Inferior parietal cortex (tissue), 1 donor: ENCODE data around the gene ACP2.
"Not testable (repeated sequence)": the region's sequence is repeated elsewhere in the genome, so short reads cannot be mapped to it uniquely, and the experiment has no call there.

Experiments used
- DNase-seq: peaks from one replicate; pipeline ENCODE4 v3.0.0-alpha.2; 2016; ENCODE audit errors: extremely low spot score

The ACP2 gene

DNA sequence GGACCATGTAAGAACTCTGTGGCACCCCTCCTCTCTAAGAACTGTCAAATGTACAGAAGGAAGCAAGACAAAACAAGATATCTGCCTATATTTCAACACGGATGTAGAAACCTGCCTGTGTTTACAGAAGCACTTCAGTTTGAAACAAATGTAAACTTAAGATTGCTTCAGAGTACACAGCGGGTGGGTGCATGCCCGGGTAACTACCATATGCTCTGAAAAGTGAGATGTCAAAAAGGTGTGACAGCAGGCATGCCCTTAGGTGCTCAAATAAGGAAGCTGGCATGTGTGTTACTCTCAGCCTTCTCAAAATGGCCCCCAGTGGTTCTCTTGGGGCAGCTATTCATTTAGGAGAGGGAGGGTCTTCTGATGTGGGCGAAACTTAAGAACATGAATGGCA lies 5.2 kb downstream of the ACP2 start:
- no peak for DNase-seq

DNA sequence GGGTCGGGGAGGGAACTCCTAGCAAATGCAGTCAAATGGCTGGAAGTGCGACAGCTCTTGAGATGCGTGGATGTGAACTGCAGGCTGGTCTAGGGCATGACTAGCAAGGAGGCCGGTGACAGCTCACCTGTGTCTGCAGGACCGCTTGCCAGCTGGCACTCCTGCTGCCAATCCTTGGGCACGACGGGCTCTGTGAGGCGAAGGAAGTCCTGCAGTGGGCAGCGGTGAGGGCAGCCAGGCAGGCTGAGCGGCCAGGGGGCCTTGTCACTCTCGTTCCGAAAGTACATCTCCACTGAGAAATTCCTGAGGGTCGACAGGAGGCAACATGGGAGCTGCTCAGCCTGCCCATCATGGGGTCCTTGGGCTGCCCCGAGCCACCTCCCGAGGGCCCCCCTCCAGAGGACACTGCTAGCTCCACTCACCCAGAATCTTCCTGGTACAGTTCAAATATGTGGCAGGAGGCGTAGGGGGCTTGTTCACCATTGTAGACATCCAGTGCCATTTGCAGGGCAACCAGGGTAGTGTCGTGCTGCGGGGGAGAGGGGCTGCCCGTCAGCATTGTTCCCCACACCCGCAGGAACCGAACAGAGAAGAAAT lies 5.9 kb downstream of the ACP2 start:
- DNase-seq: no peak

DNA sequence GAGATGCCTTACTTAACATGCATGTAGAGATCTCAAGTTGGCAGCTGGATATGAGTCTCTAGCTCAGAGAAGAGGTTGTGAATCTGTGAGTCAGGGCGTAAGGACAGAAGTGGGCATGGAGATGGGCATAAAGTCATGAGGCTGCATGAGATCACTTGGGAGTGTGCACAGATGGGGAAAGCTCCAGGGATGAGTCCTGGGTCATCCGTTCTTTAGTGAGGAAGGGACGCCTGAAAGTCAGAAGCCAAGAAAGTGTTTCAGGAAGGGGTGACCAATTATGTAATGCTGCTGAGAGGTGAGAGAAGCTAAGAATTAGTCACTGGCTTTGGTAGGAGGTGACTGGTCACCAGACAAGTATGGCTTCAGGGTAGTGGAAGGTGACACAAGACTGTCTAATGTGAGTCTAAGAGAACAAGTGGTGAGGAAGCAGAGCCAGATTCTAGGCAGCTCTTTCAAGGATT lies 6.7 kb downstream of the ACP2 start:
- DNase-seq: no peak

- DNase-seq: no peak
These were observed 8.8 kb downstream of the ACP2 start for GRCh38 chr11:47239852-47240251.

DNA sequence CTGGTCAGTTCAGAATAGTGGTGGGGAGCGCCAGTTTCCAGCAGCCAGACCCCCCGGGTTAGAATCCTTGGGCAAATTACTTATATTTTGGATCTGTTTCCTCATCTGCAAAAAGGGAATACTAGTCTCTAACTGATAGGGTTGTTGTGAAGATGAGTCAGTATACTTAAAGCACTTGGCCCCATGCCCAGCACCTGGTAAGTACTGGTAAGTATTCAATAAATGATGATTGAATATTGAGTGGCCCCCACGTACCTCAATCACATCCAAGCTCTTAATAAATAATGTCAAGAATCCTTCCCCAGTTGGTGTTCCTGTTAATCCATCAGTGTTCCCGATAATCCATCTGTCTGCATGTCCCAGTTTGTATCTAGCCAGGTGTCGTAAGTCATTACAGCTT lies 12.1 kb downstream of the ACP2 start:
- no peak for DNase-seq

- DNase-seq: no peak
These were observed 13.5 kb downstream of the ACP2 start for GRCh38 chr11:47235163-47235562.

DNA sequence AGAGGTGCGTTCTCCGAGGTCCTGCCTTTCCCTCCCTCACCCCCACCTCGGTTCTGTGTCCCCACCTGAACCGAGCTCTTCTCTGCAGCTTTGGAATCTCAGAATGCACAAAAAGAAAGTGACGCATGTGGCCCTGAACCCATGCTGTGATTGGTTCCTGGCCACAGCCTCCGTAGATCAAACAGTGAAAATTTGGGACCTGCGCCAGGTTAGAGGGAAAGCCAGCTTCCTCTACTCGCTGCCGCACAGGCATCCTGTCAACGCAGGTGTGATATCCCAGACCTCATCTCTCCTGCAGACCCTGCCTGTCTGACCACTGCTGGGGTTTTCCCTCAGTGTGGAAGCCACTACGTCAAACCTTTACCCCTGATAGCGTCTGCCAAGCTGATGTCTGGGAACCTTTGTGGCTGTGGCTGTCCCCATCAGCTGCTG lies 13.9 kb downstream of the ACP2 start:
- DNase-seq: no peak

- no peak for DNase-seq
These were observed 14.5 kb downstream of the ACP2 start for GRCh38 chr11:47233989-47234668.

GRCh38 chr11:47233051-47233450 lies 15.6 kb downstream of the ACP2 start:
- DNase-seq: no peak

DNA sequence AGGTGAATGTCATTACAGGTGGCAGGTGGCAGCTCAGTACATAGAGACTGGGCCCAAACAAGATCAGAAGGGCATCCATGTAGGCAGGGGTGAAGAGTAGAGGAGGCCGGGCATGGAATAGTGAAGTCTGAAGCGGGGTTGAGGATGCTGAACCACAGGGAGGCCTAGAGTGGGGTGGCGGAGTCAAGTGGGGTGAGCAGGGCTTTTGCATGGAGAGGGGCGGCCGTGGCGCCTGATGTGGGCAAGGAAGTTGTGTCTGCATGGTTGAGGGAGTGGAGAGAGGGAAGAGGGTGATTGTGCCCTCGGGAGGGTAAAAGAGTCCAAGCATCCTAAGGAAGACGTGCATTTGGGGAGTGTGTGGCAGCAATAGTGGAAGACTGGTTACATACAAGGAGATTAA lies 19.5 kb downstream of the ACP2 start:
- DNase-seq: no peak

DNA sequence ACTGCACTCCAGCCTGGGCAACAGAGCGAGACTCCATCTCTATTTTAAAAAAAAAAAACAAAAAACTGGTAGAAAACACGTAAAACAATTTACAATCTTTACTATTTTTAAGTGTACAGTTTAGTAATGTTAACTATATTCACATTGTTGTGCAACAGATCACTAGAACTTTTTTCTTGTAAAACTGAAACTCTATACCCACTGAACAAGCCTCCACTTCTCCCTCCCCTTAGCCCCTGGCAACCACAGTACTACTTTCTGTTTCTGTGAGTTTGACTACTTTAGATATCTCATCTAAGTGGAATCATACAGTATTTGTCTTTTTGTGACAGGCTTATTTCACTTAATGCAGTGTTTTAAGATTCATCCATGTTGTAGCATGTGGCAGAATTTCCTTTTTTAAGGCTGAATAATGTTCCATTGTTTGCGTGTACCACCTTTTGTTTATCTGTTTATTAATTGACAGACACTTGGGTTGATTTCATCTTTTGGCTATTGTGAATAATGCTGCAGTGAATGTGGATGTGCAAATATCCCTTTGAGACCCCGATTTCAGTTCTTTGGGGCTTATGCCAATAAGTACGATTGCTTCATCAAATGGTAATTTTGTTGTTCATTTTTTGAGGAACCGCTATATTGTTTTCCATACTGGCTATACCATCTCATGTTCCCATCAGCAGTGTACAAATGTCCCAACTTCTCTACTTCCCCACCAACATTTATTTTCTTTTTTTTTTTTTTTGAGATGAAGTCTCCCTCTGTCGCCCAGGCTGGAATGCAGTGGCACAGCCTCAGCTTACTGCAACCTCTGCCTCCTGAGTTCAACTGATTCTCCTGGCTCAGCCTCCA lies 22.8 kb downstream of the ACP2 start:
- no peak for DNase-seq

DNA sequence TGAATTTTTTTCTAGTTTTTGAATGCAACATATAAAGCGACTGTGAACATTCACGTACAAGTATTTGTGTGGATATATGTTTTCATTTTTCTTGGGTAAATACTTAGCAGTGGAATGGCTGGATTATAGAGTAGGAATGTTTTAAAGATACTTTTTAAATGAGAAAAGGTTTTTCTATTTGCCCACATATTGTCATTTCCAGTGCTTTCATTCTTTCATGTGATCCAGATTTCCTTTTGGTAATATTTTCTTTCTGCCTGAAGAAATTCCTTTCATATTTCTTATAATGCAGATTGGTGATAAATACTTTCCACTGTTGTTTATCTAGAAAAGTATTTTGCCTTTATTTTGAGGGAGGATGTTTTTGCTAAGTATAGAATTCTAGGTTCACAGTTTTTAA lies 25.9 kb downstream of the ACP2 start:
- DNase-seq: no peak

DNA sequence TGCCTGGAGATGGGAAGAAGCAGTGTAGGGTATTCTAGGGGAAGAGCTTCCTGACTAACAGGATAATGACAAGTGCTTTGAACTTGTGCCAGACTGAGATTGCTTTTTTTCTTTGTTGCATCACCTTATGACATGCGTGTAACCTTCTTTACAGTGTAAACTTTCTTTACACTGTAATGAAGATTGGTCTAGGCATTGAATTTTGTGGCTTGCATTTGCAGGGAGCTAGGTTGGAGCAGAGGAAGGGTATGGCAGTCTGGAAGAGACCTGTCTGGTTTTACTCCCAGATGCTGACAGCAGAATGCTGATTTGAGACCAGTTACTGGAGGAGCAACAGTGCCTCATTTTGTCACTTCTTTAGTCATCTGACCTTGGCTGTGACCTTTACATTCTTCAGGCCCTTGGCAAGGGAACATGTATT lies 28.2 kb downstream of the ACP2 start:
- DNase-seq: no peak

GRCh38 chr11:47216121-47216798 lies 32.4 kb downstream of the ACP2 start:
- peak; percentile 36 for DNase-seq

DNA sequence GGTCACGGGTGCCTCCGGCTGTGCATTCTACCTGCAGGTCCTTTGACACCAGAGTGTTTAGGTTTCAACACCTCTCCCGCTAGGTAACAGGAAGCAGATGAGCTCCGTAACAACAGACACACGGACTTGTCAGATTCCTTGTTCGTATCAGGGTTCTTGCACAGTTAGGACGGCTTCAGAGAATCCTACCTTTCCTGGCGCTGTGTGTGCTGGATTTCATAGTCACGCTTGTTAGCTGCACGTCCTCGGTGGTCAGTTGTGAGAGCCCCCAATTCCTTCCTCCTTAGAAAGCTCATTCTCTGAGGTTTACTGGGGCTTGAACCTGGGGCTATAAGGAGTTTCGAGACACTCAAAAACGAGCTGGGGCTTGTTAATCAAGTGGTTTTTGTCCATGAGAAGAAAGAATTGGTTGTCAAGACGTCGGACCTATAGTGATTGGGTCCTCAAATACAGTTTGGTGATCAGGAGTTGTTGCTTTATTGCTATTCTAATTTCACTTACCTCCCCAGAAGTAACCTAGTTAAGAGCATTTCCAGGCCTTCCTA lies 33.2 kb downstream of the ACP2 start:
- peak; percentile 39 for DNase-seq

DNA sequence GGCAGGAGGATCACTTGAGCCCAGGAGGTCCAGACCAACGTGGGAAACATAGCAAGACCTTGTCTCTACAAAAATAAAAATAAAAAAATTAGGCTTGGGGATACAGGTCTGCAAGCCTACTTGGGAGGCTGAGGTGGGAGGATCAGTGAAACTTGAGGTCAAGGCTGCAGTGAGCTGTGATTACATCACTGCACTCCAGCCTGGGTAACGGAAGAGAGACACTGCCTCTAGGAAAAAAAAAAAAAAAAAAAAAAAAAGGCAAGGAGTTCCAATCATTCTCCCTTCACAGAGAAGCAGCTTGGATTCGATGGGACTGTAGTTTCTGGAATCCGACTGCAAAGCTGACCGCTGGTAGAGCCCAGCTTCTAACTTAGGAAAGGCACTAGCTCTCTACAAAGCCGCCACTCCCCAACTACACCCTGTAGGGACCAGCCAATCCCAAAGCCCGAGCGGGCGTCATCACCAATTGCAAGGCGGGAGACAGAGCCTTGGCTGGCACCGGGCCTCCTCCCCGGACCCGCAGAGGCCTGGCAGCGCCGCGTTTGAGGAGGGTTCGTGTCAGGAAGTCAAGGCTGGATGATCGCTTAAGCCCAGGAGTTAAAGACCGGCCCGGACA lies 34.6 kb downstream of the ACP2 start:
- DNase-seq: peak; percentile 89

- no peak for DNase-seq
These were observed 35.7 kb downstream of the ACP2 start for GRCh38 chr11:47212938-47213337.

- DNase-seq: no peak
These were observed 40.0 kb downstream of the ACP2 start for GRCh38 chr11:47208628-47209027.

- DNase-seq: not testable (repeated sequence)
These were observed 40.5 kb downstream of the ACP2 start for GRCh38 chr11:47208008-47208552.

DNA sequence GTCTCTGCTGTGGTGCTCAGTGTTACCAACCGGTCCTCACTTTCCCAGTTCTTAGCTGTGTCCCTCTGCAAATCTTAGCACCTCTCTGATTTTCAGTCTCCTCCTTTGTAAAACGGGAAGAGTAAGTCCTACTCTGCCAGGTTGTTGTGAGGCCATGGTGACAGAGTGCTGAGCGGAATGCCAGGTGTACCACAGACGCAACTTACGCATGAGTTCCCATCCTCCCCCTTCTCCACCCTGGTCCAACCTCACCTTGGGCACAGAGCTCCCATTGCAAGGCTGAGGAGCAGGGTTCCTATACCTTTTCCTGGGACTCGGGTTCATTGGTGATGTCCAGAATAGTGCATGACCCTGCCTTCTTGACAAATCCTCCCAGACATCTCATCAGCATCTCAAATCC lies 41.2 kb downstream of the ACP2 start:
- no peak for DNase-seq

DNA sequence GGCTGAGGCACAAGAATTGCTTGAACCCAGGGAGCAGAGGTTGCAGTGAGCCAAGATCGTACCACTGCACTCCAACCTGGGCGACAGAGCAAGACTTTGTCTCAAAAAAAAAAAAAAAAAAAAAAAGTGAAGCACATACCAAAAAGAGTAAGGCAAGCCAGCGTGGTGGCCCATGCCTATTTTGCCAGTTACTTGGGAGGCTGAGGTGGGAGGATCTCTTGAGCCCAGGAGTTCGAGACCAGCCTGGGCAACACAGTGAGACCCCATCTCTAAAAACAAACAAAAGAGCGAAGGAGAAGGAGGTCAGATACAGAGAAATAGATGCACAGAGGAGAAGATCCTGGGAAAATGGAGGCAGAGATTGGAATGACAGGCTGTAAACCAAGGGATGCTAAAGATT lies 42.0 kb downstream of the ACP2 start:
- not testable (repeated sequence) for DNase-seq
